DMS153 treated with DMSO at 0.1 percent for 48 hours (cell line): ENCODE measurements around the gene BZW1.

Source experiments
- DNase-seq: peaks from one replicate; lab custom pipeline; 2025; ENCODE audit not compliant: unreplicated experiment; lab: John Stamatoyannopoulos, UW

The BZW1 gene

GRCh38 chr2:200873560-200873959 lies 61.9 kb downstream of the BZW1 start:
- DNase-seq = no peak
